ENCODE results near the gene TMPRSS12.
"Not testable (repeated sequence)": the region's sequence is repeated elsewhere in the genome, so short reads cannot be mapped to it uniquely, and the experiment has no call there.

DNA sequence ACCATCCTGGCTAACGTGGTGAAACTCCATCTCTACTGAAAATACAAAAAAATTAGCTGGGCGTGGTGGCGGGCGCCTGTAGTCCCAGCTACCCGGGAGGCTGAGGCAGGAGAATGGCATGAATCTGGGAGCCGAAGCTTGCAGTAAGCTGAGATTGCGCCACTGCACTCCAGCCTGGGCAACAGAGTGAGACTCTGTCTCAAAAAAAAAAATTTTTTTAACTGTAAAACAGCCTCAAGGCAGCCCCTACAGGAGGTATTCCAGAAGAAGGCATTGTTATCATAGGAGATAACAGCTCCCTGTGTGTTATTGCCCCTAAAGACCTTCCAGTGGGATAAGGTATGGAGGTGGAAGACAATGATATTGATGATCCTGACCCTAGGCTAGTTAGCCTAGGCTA, 27.8 kb upstream of the TMPRSS12 start:
- TF ChIP-seq EP300 (IDR thresholded peaks at IDR 0.05; ENCODE audit: low read length); EZH2 (IDR thresholded peaks at IDR 0.05; ENCODE audit: borderline replicate concordance, low read depth, low read length); CHD4 (IDR thresholded peaks at IDR 0.05; ENCODE audit: insufficient read depth, insufficient replicate concordance, low read depth, low read length, poor library complexity, severe bottlenecking): not testable (repeated sequence)
- TF ChIP-seq, protein P1, sequence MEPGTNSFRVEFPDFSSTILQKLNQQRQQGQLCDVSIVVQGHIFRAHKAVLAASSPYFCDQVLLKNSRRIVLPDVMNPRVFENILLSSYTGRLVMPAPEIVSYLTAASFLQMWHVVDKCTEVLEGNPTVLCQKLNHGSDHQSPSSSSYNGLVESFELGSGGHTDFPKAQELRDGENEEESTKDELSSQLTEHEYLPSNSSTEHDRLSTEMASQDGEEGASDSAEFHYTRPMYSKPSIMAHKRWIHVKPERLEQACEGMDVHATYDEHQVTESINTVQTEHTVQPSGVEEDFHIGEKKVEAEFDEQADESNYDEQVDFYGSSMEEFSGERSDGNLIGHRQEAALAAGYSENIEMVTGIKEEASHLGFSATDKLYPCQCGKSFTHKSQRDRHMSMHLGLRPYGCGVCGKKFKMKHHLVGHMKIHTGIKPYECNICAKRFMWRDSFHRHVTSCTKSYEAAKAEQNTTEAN (CRISPR knock-in tag; IDR thresholded peaks at IDR 0.05) = not testable (repeated sequence)
